ENCODE data around the gene SLMAP.

SLMAP gene

DNA sequence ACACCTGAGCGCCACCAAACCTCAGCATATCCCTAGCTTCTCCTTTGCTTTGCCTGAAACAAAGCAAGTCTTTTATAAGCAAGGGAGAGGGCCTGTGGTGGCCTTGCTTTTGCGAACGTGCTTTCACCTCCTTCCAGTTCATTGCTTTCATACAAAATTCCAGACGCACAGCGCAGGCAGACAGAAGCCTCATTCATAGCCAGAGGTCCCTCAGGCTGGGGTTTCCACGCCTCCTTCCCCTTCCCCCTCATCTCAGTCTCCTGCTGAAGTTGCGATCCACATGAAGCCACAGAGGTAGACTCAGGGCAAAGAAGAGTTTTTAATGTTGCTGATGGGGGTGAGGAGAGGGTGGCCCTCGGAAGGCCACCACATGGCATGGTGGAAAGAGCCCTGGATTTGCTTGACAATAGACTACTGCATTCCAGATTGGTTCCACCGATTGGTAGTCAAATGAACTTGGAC lies 192.7 kb downstream of the SLMAP start:
- DNase-seq: no peak

DNA sequence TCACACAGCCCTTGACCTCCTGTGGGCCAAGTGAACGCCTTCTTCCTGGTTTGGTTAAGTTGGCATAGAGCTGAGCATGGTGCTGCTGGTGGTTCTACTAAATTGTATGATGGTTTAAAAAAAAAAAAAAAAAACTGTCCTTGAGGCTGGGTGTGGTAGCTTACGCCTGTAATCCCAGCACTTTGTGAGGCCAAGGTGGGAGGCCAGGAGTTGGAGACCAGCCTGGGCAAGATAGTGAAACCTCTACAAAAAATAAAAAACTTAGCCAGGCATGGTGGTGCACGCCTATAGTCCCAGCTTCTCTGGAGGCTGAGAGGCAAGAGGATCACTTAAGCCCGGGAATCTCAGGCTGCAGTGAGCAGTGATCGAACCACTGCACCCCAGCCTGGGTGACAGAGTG lies 193.2 kb downstream of the SLMAP start:
- no peak for DNase-seq

DNA sequence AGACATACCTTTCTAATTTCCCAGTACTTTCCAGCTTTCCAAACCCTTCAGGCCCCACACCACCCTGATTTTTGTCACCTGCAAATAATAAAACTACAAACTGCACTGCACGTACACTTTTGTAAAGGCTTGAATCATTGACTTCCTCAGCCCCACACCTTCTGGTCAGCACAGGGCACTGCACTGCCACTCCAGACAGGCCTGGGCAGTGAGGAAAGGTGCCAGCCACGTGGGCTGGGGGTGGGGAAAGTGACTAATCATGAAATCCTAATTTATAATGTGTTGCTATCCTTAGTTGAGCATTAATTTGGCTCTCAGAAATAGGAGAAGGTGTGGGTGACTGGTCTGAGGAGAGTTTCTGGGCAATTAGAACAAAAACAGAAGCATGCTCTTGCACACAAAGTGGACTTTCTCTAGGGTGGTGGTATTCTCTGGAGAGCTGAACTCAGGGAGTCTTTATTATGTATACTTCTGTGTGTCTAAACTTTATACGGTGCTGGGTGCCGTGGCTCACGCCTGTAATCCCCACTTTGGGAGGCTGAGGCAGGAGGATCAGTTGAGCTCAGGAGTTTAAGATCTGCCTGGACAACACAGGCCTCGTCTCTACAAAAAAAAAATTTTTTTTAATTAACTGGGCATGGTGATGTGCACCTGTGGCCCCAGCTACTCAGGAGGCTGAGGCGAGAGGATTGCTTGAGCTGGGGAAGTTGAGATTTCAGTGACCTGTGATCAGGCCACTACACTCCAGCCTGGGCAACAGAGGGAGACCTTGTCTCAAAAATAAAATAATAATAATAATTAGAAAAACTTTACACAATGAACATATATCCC lies 193.9 kb downstream of the SLMAP start:
- peak; percentile 73 for DNase-seq

DNA sequence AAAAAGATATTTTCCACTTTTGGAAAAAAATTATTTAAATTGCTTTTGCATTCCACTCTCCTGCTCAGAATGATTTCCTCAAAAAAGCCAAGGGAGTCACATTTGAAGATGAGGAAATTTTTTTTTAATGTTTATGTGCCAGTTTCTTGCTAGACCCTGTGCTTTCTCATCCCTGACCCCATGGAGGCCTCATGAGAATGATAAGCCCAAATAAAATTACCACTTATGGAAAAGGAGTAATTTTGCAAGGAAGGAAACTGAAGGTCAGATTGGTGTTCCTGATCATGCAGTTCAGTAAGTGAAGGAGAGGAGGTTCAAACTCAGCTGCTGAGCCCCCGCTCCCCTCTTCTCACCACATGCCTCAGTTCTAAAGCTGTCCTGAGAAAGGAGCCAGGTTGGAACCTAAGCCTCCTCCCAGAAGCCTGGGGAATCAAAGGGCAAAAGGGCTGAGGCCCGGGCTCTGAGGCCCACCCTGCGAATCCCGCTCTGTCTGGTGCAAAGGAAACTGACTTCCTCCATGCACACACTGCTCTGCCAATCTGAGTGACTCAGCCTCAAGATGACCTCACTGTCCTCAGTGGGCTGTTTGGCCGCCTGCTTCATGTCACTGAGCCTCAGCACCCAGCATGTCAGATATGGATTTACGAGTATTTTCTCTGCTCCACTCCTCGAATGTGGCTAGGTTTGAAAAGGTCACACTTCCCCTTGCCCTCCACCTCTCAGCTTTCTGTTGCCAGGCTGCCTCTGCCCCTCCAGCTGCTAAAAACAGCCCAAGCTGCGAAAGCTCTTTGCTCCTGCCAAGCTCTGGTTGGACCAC lies 195.2 kb downstream of the SLMAP start:
- peak; percentile 88 for DNase-seq

DNA sequence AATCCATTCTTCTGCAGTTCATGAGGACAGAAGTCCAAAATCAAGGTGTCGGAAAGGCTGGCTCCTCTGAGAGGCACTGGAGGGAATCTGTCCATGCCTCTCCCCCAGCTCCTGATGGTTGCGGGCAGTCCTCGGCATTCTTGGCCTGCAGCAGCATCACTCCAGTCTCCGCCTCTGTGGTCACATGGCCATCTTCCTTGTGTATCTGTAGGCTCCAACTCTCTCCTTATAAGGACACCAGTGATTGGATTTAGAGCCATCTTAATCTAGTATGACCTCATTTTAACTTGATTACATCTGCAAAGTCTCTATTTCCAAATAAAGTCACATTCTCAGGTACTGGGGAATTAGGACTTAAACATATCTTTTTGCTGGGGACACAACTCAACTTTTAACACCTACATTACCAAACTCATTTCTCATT lies 196.1 kb downstream of the SLMAP start:
- DNase-seq: peak; percentile 94

DNA sequence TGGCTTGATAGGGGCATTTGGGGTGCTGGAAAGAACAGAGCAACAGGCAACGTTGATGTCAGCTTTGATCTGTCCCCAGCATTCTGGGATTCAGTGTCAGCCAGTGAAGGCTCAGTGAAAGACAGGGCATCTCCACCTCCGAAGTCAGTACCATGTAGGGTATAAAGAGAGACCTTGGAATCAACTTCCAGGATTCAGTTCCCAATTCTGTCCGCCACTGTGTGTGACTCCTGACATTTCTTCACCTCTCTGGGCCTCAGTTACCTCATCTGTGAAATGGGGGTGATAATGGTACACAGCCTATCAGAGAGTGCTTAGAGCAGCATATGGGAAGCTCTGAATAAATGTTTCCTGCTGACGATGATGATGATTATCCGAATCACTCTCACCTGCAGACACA lies 196.5 kb downstream of the SLMAP start:
- no peak for DNase-seq

DNA sequence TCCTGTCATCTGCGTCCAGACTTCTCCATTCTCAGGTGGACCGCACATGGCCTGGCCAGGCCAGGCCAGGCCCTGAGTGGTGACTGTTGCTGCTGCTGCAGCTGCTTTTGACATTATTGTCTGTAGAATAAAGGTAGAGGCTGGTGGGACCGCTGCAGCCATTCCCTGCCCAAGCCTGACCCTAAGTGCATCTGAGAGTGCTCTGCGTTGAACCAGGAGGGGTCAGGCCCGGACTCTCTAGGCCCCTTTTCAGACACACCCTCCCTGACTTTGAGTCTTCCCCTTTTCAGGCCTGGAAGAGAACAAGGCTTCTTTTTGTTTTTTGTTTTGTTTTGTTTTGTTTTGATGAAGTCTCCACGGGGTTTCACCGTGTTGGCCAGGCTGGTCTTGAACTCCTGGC lies 197.5 kb downstream of the SLMAP start:
- no peak for DNase-seq

DNA sequence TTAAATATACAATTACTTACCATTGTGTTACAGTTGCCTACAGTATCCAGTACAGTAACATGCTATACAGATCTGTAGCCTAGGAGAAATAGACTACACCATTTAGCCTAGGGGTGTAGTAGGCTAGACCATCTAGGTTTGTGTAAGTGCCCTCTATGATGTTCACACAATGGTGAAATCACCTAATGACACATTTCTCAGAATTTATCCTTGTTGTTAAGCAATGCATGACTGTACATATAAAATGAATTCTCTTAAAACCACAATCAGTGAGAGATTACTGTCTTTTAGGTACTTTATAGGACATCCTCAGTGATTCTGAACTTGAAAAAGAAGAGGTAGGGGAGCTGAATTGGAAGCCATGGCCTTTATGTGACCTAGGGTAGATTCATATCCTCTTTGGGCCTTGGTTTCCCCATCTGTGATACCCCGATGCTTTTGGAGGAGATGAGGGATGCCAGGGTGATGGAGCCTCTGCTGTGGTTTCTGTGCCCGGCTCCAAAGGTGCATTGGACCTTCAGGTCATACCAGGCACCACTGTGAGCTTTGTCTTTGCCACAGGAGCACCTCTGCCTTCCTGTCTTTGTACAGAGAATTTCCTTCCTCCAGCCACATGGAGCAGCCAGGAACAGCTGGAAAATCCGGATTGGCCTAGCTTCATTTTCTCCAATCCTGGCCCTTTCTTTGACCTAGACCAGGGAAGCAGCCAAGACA lies 200.2 kb downstream of the SLMAP start:
- peak; percentile 76 for DNase-seq

DNA sequence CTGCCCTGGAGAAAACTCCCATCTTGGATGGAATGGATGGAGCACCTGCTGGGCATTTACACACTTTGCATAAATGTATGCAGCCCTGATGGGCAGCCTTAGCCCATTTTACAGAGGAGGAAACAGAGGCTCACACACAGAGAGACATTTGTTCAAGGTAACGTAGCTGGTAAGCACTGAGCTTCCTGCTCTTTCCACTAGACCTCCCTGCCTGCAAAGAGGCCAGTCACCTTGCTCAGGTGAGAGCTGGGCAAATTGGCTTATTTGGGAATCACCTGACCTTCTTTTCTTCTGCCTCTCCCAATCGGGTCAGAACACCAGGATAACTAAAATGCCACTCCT lies 200.7 kb downstream of the SLMAP start:
- DNase-seq: no peak

DNA sequence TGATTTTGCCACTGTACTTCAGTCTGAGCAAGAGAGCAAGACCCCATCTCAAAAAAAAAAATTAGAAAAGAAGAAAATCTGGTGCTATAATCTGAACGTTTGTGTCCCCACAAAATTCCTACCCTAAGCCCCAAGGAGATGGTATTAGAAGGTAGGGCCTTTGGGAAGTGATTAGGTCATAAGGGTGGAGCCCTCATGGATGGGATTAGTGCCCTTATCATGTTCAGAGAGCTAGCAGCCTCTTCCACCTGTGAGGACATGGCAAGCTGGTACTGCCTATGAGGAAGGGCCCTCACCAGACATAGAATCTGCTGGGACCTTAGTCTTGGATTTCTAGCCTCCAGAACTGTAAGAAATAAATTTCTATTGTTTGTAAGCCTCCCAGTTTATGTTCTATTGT lies 201.7 kb downstream of the SLMAP start:
- no peak for DNase-seq

DNA sequence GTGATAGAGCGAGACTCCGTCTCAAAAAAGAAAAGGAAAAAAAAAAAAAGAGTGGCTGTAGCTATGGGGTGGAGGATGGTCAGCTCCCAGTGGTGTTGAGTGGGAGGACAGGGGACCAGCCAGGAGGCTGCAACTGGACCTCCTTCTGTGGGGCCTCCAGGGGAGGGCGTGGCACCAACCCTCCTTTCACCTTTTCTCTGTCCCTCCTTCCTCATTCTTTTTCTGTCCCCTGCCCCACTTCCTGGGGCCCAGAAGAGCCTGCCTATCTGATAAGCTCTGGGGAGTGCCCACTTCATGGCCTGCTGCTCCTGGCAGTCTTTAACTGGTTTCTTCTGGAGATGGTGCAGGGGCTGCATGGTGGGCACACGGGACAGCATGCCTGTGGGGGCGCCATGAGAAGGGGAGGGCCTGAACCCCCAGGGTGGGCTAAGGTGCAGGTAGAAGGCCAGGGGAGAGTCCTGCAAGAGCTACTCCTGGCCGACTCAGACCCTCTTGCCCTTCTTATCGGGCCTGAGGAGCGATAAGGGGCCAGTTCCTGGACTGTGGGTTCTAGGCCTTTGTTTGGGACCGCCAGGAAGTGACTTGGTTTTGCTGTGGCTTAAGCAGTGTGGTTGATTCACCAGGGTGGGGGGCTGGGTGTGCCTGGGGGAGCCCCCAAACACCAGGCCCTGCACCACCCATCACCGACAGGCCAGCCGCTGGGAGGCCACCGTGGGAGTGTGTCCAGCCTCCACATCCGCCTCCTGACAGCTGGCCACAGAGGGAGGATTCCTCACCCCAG lies 202.7 kb downstream of the SLMAP start:
- no peak for DNase-seq

DNA sequence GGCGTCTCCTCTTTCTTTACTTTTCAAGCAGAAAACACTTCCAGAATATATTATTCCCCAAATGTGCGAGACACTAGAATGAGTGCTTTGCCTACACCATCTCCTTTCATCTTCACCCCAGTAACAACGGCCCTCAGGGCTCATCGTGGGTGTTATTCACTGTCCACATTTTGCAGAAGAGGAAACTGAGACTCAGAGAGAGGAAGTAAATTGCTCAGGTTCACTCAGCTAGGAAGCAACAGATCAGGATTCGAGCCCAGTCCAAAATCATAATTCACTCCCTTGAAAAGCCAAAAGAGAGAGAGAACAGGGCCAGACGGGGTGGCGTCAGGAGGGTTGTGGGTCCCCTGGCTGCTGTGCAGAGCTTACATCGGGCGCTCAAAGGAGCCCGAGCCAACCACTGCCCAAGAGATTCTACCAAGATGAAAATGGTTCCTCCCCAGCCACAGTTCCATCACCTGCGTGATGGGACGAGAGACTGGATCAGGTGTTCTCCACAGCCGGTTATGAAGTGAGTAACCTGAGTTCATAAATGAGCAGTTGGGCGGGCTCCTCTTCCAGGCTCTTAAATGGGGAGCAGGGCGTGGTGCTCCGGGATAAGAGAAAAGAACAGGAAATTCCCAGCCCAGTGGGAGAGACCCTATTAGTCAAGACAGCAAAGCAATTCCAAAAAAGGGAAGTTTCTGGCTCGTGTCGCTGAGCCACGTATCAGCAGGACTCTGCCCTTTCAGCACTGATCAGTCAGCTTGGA lies 203.5 kb downstream of the SLMAP start:
- DNase-seq: no peak

DNA sequence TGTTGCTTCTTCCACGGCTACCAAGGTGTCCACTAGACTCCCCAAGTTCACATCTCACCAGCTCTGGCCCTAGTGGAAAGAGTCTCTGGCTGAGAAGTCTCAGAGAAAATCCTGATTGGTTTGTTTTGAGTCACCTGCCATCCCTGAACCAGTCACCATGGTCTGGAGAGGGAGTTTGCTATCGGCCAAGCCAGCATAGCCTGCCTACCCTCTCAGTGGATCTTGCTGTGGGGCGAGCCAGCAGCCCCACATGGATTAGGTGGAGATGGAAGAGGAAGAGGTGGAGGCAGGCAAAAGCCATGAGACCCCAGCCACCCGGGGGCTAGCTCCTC lies 204.0 kb downstream of the SLMAP start:
- no peak for DNase-seq

DNA sequence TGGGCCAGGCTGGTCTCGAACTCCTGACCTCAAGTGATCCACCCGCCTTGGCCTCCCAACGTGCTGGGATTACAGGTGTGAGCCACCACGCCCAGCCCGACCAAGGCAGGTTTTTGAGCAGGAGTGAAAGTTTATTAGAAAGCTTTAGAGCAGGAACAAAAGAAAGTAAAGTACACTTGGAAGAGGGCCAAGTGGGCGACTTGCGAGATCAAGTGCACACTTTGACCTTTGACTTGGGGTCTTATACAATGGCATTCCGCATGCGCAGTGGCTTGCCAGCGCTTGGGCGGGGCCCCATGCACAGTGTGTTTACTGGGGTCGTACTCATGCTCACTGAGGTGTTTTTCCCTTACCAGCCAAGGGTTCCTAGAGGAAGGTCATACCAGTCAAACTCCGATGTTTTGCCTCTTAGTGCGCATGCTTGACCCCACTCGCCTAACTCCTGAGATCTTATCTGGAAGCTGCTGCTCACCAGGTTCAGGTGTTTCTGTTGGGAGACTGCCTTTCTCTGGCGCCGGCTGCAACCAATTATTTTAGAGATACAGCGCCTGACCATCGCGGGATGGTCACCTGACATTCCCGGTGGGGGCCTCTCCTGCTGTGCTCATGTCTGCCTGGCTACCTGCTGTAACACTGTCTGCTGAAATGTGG lies 205.2 kb downstream of the SLMAP start:
- DNase-seq: no peak

DNA sequence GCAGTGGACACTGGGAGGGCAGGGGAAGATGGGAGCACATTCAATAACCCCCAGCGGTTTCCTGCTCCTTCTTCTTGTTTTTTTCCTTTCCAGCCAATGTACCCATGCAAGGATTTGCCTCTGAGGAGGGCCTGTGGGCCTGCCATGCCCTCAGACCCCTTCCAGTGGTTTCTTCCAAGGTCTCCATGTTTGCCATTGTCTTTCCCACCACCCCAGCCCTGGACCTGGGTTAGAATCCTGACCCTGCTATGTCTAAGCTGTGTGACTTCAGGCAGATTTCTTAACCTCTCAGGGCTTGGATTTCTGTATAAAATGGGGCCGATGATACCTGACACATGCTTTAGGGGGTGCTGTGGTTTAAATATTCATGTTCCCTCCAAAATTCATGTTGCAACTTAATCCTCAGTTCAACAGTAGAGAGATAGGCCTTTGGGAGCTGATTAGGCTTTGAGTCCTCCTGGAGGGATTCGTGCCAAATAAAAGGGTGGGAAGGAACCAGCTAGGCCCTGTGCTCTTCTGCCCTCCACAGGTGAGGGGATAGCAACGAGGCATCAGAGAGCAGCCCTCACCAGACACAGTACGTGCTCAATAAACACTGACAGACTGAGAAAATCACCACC lies 205.8 kb downstream of the SLMAP start:
- DNase-seq: peak; percentile 31

DNA sequence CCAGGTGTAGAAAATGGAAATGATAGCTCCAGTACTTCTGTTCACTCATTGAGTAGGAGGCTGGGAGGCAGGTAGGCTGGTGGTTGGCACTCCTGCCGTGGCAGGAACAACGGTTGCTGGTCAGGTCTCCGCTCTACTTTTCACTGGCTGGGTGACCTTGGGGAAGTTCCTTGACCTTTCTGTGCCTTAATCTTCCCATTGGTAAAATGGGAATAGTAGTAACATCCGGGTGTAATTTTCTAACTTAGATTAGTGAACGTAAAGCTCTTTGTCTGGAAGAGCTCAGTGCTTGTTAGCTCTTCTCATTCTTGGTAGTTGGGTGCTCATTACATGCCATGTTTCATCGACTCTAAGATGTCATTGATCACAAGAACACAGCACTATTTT lies 206.3 kb downstream of the SLMAP start:
- DNase-seq: no peak

DNA sequence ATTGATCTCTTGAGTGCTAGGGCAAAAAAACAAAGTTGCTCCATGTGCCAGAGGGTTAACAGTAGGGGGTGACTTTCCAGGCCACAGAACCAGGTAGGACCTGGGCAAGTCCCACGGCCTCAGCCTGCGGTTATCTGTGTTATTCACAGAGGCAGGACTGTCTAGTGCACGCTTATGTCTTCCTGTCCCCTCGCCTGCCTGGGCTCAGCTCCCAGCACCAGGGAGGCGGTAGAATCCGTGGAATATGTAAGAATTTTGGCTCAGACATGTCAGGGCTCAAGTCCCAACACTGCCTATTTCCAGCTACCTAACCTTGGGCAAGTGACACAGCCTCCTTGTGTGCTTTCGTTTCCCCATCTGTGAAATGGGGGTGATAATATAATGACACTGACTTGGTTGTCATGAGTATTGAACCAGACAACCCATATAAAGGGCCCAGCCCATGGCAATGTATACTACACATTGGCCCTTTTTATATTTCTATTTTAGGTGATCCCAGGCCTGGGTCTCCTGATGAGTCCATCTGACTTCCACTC lies 207.8 kb downstream of the SLMAP start:
- no peak for DNase-seq

DNA sequence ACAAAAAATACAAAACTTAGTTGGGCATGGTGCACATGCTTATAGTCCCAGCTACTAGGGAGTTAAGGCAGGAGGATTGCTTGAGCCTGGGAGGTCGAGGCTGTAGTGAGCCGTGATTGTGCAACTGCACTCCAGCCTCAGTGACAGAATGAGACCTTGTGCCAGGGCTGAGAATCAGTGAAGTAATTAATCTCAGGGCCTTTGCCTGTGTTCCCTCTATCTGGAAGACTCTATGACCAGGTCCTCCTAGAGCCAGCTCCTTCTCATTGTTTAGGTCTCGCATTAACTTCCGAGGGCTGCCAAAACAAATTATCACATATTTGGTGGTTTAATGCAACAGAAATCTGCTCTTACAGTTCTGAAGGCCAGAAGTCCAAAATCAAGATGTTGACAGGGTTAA lies 210.7 kb downstream of the SLMAP start:
- no peak for DNase-seq

DNA sequence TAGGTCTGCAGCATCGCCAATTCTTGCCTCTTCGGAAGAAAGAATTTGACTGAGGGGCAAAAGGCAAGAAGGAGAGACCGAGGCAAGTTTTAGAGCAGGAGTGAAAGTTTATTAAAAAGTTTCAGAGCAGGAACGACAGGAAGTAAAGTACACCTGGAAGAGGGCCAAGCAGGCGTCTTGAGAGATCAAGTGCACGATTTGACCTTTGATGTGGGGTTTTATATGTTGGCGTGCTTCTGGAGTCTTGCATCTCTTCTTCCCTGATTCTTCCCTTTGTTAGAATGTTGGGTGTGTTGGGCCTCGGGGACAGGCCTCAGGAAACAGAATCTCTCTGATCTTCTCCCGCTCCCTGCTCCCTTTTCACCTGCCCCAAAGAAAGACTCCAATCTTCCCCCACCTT lies 211.5 kb downstream of the SLMAP start:
- no peak for DNase-seq

DNA sequence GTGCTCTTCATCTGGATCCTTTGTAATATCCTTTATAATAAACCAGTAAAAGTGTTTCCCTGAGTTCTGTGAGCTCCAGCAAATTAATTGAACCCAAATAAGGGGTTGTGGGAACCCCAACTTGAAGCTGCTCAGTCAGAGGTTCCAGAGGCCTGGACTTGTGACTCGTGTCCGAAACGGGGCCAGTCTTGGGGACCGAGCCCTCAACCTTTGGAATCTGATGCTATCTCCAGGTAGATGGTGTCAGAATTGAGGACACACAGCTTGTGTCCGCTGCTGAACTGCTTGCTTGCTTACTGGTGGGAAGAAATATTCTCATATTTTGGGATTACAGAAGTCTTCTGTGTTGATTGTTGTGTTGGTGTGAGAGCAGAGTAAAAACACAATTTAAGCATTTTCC lies 212.4 kb downstream of the SLMAP start:
- no peak for DNase-seq

DNA sequence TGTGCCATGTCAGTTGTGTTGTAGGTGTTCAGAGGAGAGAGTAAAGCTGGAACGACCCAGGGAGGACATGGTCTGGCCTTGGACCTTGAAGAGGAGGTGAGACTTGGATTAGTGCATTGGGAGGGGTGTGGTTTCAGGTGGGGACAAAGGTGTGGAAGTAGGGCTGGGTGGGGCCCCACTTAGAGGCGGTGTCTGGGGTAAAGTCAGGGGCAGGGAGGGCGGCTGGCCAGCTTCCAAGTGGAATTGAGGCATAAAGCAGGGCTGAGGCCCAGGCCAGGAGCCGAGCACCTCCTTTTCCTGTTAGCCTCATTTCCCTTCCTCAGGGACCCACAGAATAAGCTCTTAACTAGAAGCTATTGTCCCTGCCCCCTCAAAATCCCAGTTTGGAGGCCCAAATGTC lies 215.9 kb downstream of the SLMAP start:
- DNase-seq: no peak
